Osteoblast (primary cell): Measurements from ENCODE around the gene TTLL1. TPM values are rescaled to one million over a fixed set of nuclear protein-coding genes. Genes with fewer than 3 reads are reported as not detected.

Experiments
- DNase-seq: peaks from one replicate; pipeline ENCODE4 v3.0.0; 2011; ENCODE audit warnings: low spot score, mixed read lengths; ENCODE audit not compliant: insufficient read length; ENCODE audit errors: missing footprints
- H2AFZ ChIP-seq: 2 replicates; pipeline ENCODE4 v1.6.0; 2011; ENCODE audit warnings: mild to moderate bottlenecking, low read length
- H3K27ac ChIP-seq: 2 replicates; pipeline ENCODE4 v1.5.1; 2011; ENCODE audit warnings: mild to moderate bottlenecking, low read depth, low read length, moderate library complexity
- H3K27me3 ChIP-seq: 2 replicates; pipeline ENCODE4 v1.6.0; 2012; ENCODE audit warnings: mild to moderate bottlenecking, control low read depth, inconsistent platforms, low read length, moderate library complexity; ENCODE audit not compliant: insufficient read depth
- H3K36me3 ChIP-seq: 2 replicates; pipeline ENCODE4 v1.5.1; 2011; ENCODE audit warnings: mild to moderate bottlenecking, low read length, control low read depth, moderate library complexity; ENCODE audit not compliant: insufficient read depth
- H3K4me1 ChIP-seq: 2 replicates; pipeline ENCODE4 v1.5.1; 2011; ENCODE audit warnings: mild to moderate bottlenecking, low read length, control low read depth, moderate library complexity; ENCODE audit not compliant: insufficient read depth
- H3K4me2 ChIP-seq: 2 replicates; pipeline ENCODE4 v1.6.0; 2011; ENCODE audit warnings: mild to moderate bottlenecking, low read length; ENCODE audit not compliant: insufficient read depth
- H3K4me3 ChIP-seq: fragments of 200-600 bp; sonication (generic); 3 replicates; pipeline ENCODE4 v1.5.1; 2012; ENCODE audit warnings: mild to moderate bottlenecking, low read length, inconsistent platforms; ENCODE audit not compliant: insufficient read depth
- H3K79me2 ChIP-seq: 2 replicates; pipeline ENCODE4 v1.6.0; 2012; ENCODE audit warnings: mild to moderate bottlenecking, low read length, control low read depth, inconsistent platforms; ENCODE audit not compliant: insufficient read depth
- H3K9me3 ChIP-seq: 2 replicates; pipeline ENCODE4 v1.5.1; 2011; ENCODE audit warnings: low read depth, low read length, control low read depth
- H4K20me1 ChIP-seq: 2 replicates; pipeline ENCODE4 v1.6.0; 2012; ENCODE audit warnings: mild to moderate bottlenecking, low read length, control low read depth; ENCODE audit not compliant: insufficient read depth
- CTCF ChIP-seq: IDR thresholded peaks from 2 replicates; pipeline ENCODE4 v1.5.1; 2011; ENCODE audit warnings: mild to moderate bottlenecking, low read depth, low read length, moderate library complexity; ENCODE audit errors: extremely low read depth
- total RNA-seq: library from RNA; depleted of rRNA; stranded (reverse); fragments of >200 nt; gene quantifications from 2 replicates; pipeline ENCODE4 v1.2.3, GENCODE V29; 2012

TTLL1 gene
- total RNA-seq, 1 donor, result 15.9 TPM

- Histone ChIP-seq H3K36me3 (no peaks in the 10 kb centered on the region), H3K27me3 (no peaks in the 10 kb centered on the region), H3K79me2 (peaks cover 53% of the 10 kb centered on the region), H3K9me3 (no peaks in the 10 kb centered on the region), H3K4me3 (peak overlapping the region; percentile 83), H3K4me2 (peak overlapping the region; percentile 95), H3K27ac (peak overlapping the region; percentile 71), H2AFZ (no peak overlapping the region), H4K20me1 (peaks cover 21% of the 10 kb centered on the region), H3K4me1 (peaks cover 24% of the 10 kb centered on the region)
- DNase-seq, result peak; percentile 91
- no peak for TF ChIP-seq CTCF
Measured at GRCh38 chr22:43014316-43014868, 74.8 kb downstream of the TTLL1 start.

- Histone ChIP-seq H2AFZ (no peak overlapping the region), H4K20me1 (peaks cover 27% of the 10 kb centered on the region), H3K4me2 (peak overlapping the region; percentile 95), H3K36me3 (no peaks in the 10 kb centered on the region), H3K79me2 (peaks cover 60% of the 10 kb centered on the region), H3K27ac (peak overlapping the region; percentile 71), H3K9me3 (no peaks in the 10 kb centered on the region), H3K27me3 (no peaks in the 10 kb centered on the region), H3K4me3 (peak overlapping the region; percentile 83), H3K4me1 (peaks cover 31% of the 10 kb centered on the region)
- DNase-seq, result no peak
- TF ChIP-seq CTCF, result no peak
Measured at GRCh38 chr22:43013355-43014315, 75.6 kb downstream of the TTLL1 start.

- Histone ChIP-seq H3K4me3 (no peak overlapping the region), H3K9me3 (no peaks in the 10 kb centered on the region), H3K36me3 (no peaks in the 10 kb centered on the region), H3K4me2 (no peak overlapping the region), H4K20me1 (peaks cover 32% of the 10 kb centered on the region), H3K4me1 (peaks cover 35% of the 10 kb centered on the region), H3K79me2 (peaks cover 72% of the 10 kb centered on the region), H3K27ac (no peak overlapping the region), H3K27me3 (no peaks in the 10 kb centered on the region), H2AFZ (no peak overlapping the region)
- DNase-seq, result no peak
- no peak for TF ChIP-seq CTCF
Measured at GRCh38 chr22:43012390-43012789, 76.8 kb downstream of the TTLL1 start.

- Histone ChIP-seq H3K27ac (no peak overlapping the region), H3K4me1 (peaks cover 34% of the 10 kb centered on the region), H3K9me3 (no peaks in the 10 kb centered on the region), H3K4me2 (no peak overlapping the region), H4K20me1 (peaks cover 33% of the 10 kb centered on the region), H2AFZ (no peak overlapping the region), H3K4me3 (no peak overlapping the region), H3K36me3 (no peaks in the 10 kb centered on the region), H3K79me2 (peaks cover 85% of the 10 kb centered on the region), H3K27me3 (no peaks in the 10 kb centered on the region)
- no peak for DNase-seq
- no peak for TF ChIP-seq CTCF
Measured at GRCh38 chr22:43011079-43011478, 78.1 kb downstream of the TTLL1 start.
